Inflammatory macrophage treated with lipopolysaccharide for 4 hours (primary cell): ENCODE data around the gene MED15.

Source experiments
- DNase-seq: peaks from one replicate; pipeline ENCODE4 v3.0.0-alpha.2; 2020

The MED15 gene

DNA sequence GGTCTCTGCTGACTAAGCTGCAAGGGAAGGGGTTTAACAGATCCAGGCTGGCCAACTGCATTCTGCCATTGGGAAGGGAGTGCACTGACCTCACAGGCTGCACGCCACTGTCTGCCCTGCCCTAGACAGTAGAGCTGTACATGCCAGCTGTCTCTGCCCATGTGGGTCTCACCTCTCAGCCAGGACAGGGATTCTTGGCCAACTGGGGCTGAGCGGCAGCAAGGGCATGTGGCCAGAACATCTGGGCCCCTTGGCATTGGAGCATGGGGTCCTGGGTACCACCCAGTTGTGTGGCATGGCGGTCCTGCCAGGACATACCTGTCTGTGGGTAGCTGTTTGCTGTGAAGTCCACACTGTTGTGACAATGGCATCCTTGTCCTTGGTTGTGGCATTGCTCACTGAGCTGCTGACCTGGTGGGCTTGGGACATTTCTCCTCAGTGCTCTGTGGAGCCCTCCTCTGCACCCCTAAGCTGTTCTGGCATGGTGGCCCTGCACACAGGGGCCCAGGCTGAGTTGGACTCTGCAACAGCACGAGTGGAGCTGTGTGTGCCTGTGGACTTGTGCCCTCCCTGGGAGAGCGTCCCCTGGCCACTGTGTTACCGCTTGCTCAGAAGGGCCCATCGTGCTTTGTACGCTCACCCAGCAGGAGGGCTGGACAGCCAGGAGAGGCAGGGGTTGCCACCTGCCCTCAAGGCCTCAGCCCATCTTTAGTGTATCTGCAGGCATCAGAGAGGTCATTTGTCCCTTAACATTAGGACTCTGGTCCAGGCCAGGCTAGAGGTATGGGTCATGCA is 46.7 kb downstream of the MED15 start:
- DNase-seq, result no peak

DNA sequence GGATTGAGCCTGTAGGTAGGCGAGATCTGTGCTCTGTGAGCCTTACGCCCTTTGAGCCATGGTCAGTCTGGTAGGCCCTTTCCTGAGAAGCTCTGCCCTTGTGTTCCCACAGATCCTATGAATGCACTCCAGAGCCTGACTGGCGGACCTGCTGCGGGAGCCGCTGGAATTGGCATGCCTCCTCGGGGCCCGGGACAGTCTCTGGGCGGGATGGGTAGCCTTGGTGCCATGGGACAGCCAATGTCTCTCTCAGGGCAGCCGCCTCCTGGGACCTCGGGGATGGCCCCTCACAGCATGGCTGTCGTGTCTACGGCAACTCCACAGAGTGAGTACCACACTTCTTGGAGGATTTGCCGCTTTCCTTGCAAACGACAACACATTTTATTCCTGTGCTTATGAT is 47.4 kb downstream of the MED15 start:
- no peak for DNase-seq

DNA sequence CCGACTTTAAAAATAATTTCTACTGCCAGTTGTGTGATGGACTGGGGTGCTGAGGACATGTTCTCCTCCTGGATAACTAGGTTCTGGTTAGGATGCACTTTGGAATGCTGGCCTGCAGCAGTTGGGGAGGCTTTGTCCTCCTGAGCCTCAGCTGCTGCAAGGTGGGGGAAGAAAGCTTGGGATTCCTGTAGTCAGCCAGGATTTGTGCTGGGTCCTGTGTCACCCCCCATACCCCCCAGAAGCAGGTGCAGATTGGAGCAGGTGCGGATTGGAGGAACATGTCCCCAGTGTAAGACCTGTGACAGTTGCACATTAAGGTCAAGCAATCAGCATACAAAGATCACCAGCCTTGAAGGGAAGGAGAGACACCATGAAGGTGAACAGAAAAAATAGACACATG is 51.1 kb downstream of the MED15 start:
- no peak for DNase-seq

DNA sequence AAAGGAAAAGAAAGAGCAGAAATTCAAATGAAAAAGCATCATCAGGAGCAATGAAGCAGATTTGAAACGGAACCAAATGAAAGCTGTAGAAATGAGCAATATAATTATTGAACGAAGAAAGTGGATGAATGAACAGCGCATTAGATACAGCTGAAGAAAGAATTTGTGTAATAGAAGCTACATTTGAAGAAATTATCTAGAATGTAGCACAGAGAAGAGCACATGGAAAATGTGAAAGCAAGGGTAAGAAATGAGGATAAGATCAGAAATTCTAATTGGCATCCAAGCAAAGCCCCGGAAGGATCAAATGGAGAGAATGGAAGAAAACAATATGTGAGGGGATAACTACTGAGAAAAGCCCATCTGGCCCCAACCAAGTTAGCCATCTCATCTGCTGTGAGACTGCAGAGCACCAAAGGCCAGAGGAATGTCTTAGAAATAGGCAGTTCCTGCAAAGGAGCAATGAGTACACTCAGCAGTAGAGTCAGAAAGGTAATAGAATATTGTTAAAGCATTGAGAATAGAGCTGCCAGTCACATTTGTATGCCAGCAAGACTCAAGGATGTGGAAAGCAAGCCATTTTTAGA is 51.9 kb downstream of the MED15 start:
- no peak for DNase-seq

DNA sequence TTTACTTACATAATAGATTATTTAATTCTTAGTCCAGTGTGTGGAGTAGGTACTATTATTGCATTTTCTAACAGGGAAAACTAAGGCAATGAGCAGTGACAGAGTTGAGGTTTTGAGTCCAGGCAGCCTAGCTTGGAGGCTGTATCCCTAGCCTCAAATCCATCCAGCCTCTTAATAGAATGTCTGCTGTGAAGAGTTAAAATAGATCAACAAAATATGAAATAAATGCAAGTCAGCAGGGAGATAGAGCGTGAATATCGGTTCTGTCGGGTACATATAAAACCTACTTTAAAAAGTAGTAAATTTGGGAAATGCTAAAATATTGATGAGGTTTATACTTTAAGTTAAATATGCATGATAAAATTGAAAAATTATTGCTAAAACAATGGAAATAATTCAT is 53.3 kb downstream of the MED15 start:
- DNase-seq, result no peak

DNA sequence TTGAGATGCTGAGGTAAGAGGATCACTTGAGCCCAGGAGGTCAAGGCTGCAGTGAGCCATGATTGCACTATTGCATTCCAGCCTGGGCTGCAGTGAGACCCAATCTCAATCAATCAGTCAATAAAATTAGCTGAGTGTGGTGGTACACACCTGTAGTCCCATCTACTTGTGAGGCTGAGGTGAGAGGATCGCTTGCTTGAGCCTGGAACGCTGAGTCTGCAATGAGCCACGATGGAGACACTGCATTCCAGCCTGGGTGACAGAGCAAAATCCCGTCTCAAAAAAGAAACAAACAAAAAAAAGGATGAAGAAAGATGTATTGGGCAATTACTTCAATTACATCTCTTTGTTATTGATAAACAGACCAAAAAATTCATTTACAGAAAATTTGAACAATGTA is 54.5 kb downstream of the MED15 start:
- DNase-seq, result no peak

DNA sequence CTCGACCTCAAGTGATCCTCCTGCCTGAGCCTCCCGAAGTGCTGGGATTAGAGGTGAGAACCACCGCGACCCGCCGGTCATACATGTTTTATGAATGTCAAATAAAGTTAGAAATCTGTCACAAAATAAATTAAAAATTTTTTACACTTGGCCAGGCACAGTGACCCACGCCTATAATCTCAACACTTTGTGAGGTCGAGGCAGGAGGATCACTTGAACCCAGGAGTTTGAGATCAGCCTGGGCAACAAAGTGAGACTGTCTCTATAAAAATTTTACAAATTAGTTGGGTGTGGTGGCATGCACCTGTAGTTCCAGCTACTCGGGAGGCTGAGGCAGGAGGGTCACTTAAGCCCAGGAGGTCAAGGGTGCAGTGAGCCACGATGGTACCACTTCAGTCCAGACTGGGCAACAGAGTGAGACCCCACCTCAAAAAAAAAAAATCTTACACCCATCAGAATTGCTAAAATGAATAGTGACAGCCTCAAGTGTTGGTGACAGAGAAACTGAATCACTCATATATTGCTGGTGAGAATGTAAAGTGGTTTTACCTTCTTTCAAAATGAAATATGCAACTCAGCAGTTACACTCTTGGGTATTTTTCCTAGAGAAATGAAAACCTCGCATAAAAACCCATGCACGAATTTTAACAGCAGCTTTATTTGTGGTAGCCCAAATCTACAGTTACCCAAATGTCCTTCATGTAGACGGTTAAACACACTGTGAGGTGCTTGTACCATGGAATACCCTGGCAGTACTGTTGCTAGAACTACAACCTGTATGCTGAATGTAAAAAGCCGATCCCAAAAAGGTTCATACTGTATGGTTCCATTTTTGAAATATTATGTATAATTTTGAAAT is 55.4 kb downstream of the MED15 start:
- DNase-seq, result no peak

DNA sequence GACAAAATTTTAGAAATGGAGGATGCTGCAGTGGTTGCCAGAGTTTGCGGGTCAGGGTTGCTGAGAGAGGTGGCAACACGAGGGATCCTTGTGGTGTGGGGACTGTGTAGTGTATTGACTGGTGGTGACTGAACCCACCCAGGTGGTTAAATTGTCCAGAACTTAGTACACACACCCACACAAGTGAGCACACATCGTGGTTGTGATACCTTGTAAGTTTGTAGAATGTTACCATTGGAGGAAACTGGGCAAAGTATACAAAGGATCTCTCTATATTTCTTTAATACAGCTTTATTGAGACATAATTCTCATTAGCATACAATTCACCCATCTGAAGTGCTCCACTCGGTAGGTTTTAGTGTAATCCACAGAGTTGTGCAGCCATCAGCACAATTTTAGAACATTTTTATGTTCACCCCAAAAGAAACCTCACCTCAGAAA is 56.1 kb downstream of the MED15 start:
- DNase-seq, result no peak

DNA sequence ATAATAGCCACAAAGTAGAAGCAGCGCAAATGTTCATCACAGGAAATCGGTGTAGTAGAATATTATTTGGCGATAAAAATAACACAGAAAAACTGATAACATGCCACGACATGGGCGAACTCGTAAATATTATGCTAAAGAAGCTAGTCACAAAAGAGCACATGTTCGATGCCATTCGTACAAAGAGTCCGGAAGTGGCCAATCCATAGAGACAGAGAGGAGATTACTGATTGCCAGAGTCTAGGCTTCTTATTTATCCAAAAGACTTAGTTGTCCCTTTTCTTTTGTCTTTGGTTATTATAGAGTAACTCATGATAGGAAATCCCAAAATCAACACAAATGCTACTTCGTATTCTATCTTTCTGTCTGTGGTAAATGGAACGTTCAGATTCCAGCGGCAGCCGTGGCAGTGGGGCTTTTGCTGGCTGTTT is 56.5 kb downstream of the MED15 start:
- DNase-seq, result no peak

DNA sequence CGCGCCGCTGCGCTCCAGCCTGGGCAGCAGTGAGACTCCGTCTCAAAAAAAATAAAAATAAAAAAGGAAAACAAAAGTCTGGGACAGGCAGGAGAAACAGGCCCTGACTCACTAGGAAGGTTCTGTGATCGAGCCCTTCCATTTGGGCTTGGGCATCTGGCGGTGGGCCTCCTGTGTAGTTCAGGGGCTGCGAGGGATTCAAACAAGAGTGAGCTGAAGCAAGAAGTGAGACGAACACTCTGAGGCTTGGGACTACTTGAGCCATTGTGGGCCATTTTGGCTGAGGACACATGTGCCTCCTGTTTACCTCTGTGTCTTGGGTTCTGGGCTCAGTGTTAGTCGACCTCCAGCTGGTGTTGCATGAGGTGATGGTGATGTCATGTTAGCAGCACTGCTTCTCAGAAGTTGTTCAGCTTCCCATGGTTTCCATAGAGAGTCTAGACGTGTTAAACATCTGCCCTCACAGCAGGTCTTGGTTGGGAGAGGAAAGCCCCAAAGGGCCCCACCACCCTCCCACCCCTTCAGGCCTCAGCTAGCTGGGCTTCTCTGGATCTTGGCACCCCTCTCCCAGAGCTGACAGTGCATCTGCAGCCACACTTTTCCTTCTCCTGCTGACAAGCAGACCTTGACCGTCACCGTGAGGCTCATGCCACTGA is 57.8 kb downstream of the MED15 start:
- no peak for DNase-seq

DNA sequence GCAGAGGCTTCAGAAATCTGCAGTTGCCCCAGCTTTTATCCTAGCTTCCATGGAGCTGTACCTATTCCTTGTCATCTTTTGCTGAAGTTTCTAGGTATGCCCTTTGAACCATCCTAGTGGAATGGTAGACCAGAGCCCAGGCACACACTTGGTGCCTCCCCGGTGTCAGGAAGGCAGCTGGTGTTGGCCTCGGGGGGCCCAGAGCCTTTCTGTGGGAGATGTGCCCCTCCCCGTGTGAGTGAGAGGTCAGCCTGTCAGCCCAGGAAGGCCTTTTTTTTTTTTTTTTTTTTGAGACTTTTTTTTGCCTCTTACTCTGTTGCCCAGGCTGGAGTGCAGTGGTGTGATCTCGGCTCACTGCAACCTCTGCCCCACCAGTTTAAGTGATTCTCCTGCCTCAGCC is 58.4 kb downstream of the MED15 start:
- no peak for DNase-seq

DNA sequence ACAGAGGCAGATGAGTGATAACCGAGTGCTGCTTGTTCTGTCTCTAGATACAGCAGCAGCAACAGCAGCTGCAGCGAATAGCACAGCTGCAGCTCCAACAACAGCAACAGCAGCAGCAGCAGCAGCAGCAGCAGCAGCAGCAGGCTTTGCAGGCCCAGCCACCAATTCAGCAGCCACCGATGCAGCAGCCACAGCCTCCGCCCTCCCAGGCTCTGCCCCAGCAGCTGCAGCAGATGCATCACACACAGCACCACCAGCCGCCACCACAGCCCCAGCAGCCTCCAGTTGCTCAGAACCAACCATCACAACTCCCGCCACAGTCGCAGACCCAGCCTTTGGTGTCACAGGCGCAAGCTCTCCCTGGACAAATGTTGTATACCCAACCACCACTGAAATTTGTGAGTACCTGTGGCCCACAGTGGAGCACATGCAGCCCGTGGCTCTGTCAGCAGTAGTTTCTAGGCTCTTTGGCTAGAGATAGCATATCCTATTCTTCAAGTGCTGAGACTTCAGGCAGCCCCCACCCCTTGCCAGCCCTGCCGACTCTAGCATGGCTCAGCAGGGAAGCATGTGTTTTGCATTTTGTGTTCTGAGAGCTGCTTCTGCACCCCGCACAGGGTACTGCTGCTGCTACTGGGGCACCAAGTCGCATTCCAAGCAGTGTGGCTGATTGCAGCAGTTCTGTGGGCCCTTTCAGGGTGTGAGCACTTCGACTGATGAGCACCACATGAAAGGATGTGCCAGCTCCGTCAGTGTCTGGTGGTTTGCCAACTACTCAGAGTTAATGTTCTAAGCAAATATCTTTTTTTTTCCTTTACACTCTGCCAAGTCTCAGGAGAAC is 59.2 kb downstream of the MED15 start:
- no peak for DNase-seq

DNA sequence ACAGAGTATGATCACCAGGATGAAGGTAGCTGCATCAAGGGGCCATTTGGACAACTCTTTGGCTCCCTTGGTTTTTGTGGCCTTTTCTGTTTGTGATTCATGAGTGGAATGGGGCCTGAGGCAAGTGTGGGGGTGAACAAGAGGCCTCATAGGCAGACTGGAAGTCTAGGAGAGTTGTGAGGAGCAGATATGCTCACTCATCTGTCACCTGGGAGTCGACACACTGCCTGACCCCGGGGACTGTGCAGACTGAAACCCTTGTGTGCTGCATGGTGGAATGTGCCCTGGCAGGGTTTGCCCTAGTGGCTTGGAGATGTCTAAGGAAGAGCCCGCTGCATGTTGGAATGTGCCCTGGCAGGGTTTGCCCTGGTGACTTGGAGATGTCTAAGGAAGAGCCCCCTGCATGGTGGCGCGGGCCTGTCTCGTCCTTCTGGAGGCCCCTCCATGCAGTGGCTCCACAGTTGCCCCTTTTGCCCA is 60.0 kb downstream of the MED15 start:
- no peak for DNase-seq

DNA sequence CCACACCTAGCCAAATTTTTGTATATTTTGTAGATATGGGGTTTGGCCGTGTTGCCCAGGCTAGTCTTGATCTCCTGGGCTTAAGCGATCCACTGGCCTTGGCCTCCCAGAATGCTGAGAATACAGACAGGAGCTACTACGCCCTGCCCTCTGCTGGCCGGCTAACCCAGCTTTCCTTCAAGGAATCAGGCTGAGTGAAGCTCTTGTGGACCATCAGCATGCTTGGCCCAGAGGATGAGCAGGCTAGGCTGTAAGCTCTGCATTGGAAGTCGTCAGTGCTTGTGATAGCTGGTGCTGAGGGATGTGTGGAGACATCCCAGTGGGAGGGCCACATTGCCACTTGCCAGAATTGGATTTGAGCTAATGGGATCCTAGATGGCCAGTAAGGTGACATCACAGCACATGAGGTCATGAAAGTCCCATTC is 60.6 kb downstream of the MED15 start:
- no peak for DNase-seq

DNA sequence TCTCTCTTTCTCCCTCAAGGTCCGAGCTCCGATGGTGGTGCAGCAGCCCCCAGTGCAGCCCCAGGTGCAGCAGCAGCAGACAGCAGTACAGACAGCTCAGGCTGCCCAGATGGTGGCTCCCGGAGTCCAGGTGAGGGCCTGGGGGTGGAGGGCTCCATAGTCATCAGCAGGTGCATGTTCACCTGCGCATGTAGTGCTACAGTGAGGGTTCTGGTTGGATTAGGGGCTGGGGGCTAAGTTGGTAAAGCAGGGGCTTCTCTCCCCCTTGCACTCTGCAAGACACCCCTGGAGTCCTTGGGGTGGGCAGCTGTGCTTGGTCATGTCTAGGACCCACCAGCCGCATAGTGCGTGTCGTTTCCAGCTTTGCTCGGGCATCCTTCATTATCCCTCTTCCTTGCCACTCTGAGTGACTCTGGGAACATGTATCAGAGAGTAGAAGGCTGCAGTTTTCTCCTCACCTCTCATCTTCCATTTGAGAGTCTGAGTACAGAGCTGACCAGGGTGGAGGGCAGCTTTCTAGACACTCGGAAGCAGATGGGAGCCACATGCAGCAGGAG is 61.2 kb downstream of the MED15 start:
- DNase-seq, result no peak

DNA sequence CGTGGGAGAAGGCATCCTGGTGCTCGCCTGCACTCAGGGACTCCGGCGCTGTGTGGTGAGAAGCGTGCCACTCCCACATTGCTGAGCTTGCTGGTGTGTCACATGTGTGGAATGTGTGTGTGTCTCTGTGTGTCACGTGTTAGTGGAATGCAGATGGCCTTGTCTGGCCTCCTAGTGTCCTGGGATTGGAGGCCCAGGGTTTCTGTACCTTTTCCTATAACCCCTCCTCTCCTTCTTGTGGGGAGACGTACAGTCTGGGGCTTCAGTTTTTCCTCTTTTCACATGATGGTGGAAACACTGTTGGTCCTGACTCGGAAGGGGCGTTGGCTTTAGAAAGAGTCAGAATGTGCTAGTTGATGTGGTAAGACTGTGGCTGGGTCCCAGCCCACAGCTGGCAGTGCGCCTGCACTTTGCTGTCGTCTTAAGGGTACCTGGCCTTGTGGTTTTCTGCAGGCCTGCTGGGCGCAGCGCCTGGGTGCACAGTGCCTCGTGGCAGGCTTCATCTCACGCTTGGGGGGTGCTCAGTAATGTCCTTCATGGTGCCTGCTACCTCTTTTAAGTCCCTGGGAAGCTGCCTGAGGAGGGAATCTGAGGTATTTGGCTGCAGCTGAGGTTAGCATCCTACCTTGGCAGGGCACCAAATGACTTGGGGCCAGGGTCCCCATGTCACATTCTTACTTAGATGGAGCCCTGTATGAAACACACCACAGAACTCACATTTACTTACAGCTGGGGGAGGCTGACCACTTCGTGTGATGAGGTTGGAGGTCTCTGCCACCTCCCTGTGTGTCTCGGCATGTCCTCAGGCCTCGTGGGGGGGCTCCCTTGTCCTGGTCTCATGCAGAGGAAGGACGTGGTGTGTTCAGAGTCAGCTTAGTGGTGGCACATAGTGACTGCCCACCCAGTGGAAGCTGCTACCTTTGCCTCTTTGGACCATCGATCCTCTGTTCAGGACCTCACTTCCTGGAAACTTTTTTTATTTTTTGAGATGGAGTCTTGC is 61.9 kb downstream of the MED15 start:
- DNase-seq, result no peak

DNA sequence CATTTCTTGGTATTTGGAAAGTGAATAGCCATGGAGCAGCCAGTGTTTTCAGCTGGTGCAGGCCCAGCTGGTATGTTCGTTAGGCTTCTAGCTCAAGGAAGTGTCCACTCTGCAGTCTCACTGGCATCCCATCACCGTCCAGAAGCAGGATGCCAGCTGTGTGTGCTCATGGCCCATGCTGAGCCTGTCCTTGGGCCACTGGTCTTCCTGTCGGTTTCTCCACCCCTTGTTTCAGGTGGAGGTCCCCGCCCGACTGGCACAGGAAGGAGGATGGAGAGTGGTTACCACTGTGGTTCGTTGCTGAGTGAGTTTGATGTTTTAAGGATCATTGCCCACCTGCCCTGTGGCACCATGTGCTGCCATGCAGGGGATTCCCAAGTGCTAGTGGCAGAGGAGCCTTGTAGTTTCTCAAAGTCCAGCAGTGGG is 63.7 kb downstream of the MED15 start:
- no peak for DNase-seq

DNA sequence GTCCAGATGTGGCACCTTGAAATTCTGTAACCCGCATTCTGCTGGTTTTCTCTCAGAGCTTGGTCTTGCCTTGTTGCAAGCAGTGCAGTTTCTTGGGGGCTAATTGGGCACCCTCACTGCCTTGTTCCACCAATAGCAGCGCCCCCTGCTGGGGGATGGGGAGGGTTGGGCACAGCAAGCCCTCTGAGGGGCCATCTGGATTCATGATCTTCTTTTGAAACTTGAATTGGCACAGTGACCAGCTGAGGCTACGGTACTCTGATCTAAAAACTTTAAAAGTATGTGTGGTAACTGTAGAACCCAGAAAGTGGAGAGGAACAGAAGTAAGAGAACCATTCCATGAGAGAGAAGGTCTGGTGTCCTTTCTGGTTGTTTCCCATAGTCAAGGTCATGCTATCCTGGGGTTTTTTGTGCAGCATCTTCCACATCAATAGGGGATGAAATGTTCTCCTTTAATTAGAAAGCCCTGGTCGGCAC is 64.2 kb downstream of the MED15 start:
- DNase-seq, result peak; percentile 25

DNA sequence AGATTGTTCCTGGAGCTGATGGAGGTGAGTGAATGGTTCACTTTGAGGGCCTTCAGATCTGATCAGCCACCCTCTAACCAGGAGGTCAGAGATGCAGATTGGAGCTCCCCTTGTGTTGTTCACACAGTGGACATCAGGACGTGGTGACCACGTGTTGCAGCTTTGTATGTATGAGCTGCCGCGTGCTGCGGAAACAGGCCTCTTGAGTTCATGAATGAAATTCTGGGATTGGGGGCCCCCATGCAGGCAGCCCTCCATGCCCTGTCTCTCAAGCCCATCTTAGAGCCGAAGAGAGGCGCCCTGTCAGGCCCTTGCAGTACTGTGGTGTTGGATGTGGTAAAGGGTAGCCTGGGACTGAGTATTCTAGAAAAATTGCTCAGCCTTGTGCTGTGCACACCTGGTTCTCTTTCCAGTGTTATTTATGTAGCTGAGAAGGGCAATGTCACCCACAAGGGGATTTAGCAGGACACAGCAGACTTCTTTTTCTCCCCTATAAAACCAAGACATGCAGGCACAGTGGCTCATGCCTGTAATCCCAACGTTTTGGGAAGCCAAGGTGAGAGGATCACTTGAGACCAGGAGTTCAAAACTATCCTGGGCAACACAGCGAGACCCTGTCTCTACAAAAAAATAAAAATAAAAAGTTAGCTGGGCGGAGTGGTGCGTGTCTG is 64.9 kb downstream of the MED15 start:
- DNase-seq, result no peak
